Heart left ventricle (tissue), 16 donors: Measurements from ENCODE around the gene IFITM2. TPM values are rescaled to one million over a fixed set of nuclear protein-coding genes. Genes with fewer than 3 reads are reported as not detected.

Experiments
- ATAC-seq, 4 donors: fragments of 200-7000 bp; cut with Tn5 transposase; one replicate each; pipeline ENCODE4 v1.9.1; 2020 to 2022; ENCODE audit warnings: moderate library complexity in 4 of 4, mild to moderate bottlenecking in 3 of 4, moderate number of reproducible peaks in 1 of 4
- DNase-seq, 5 donors: peaks; one replicate each; pipeline ENCODE4 v3.0.0-alpha.2; 2020
- H3K27ac ChIP-seq, 12 donors: fragments of 200-600 bp; sonication (generic) in 4 of 12; one replicate each; pipeline versions ENCODE4 v1.5.0 to v1.8.0; 2016 to 2022; ENCODE audit warnings: mild to moderate bottlenecking in 2 of 12
- H3K27me3 ChIP-seq, 9 donors: fragments of 200-600 bp; sonication (generic) in 2 of 9; one replicate each; pipeline versions ENCODE4 v1.5.1 to v1.8.0; 2016 to 2022; ENCODE audit warnings: mild to moderate bottlenecking in 3 of 9
- H3K36me3 ChIP-seq, 9 donors: fragments of 200-600 bp; sonication (generic) in 2 of 9; one replicate each; pipeline versions ENCODE4 v1.5.0 to v1.8.0; 2018 to 2022; ENCODE audit warnings: mild to moderate bottlenecking in 2 of 9
- H3K4me1 ChIP-seq, 12 donors: fragments of 200-600 bp; sonication (generic) in 4 of 12; one replicate each; pipeline versions ENCODE4 v1.5.0 to v1.8.0; 2016 to 2022; ENCODE audit warnings: mild to moderate bottlenecking in 3 of 12
- H3K4me3 ChIP-seq, 12 donors: fragments of 200-600 bp; sonication (generic) in 4 of 12; one replicate each; pipeline versions ENCODE4 v1.5.0 to v1.8.0; 2017 to 2022; ENCODE audit warnings: mild to moderate bottlenecking in 9 of 12, moderate library complexity in 4 of 12
- H3K9me3 ChIP-seq, 12 donors: fragments of 200-600 bp; sonication (generic) in 4 of 12; one replicate each; pipeline versions ENCODE4 v1.5.0 to v1.8.0; 2016 to 2022; ENCODE audit warnings: mild to moderate bottlenecking in 1 of 12
- POLR2A ChIP-seq, 2 donors: fragments of 450-650 bp; IDR thresholded peaks; one replicate each; pipeline ENCODE4 v1.6.1; 2017; ENCODE audit warnings: antibody characterized with exemption in 2 of 2, mild to moderate bottlenecking in 2 of 2, moderate library complexity in 2 of 2
- WGBS, 4 donors: extraction: QIAGEN DNeasy Blood & Tissue Kit in 2 of 4; methylation state at CpG; one replicate each; pipeline versions ENCODE4 v1.1.5 to v1.1.7; 2013 to 2018; 5-methylcytosine and 5-hydroxymethylcytosine counted together
- intact Hi-C, 10 donors: fragments of 100-400 bp; cut with DNase I; formaldehyde crosslinking; loops; one replicate each; pipeline versions ENCODE4 v1.11.1 to v1.14.2; 2022
- polyA plus RNA-seq, 2 donors: library from polyadenylated mRNA; stranded (reverse); fragments of 200-250 nt; gene quantifications; one replicate each; pipeline ENCODE4 v1.2.3, GENCODE V29; 2013
- total RNA-seq, 9 donors: library from RNA; depleted of rRNA in 2 of 9; stranded (reverse); fragments of >200 nt in 2 of 9; fragmentation: NEBNext Ultra II Directional in 3 of 9; extraction: Animal tissue kit (Norgen Biotek cat#: 25700) in 3 of 9; gene quantifications; one replicate each; pipeline versions ENCODE4 v1.1.0 to v1.2.4, GENCODE V29; 2016 to 2023
- TF ChIP-seq, protein P1 (sequence below), 12 donors: fragments of 200-600 bp; sonication (generic) in 4 of 12; IDR thresholded peaks; one replicate each; pipeline versions ENCODE4 v1.5.0 to v1.8.0; 2018 to 2022; ENCODE audit warnings: antibody characterized with exemption in 12 of 12, mild to moderate bottlenecking in 5 of 12
- donor health status: ischemic (EF 13 %, LVEDD 7.1; RV severe dilation, severe dysfunction).
- donor health status: healthy with polysubstance abuse.
- donor health status: DM: no; HTN: yes; CAD: no.
- donor health status: DM: no; HTN: no; CAD: no.
- donor health status: ischemic (EF 25% LVEDD 6.9; RV normal size, moderate dysfunction).
- donor health status: ischemic (EF 25% LVEDD 5.7; RV mildly dilated, moderate dysfunction).
- donor health status: healthy.
- donor health status: DM: yes; HTN: yes; CAD: no.
- donor health status: ischemic (EF 35%, LVEDD 5.7; RV mildly dilated, moderate dysfunction).
- donor health status: nonischemic (EF 11% LVEDD 7.7; RV severe dilation, severe dysfunction).
- donor health status: DM: yes; HTN: yes; CAD: no.
- donor health status: PGD.
- donor health status: ischemic (EF 29% LVEDD 5.4; RV normal size, mild dysfunction).
- donor health status: nonischemic (EF 23%, LVEDD 6.1; RV moderate dilation, normal function).

IFITM2 gene
- total and polyA plus RNA-seq, 11 donors, result 116 to 501 (median 154) TPM

DNA sequence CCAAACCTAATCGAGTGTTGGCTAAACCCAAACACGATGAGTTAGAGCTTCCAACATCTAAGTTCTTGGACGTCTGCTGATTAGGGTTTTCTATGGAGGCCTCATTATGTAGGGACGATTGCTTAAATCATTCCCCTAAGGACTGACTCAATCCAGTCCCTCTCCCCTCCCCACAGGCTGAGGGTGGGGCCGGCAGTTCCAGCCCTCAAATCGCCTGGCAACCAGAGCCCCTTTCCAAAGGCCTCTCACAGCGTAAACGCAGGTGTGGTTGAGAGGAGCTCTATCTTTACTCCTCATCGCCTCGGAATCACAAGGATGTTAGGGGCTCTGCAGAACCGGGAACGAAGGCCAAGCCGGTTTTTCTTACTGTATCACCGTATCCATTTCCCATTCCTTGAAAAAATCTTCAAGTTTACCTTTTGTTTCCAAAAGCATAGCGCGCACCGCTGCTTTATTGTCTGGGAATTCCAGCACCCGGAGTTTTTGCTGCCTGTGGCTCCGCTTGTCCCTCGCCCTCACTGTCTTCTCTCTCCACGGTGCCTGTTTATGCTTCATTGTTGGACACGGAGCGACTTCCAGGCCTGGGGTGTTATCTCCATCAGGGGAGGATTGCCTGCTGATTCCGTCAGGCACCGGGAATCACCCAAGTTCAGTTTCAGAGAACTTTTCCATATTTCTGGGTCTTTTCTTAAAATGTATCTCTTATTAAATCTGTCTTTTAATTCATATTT is 26.8 kb downstream of the IFITM2 start:
- Histone ChIP-seq H3K4me1 (peaks cover 0 to 49% (median 19%) of the 10 kb centered on the region in 12 donors), H3K36me3 (no peaks in the 10 kb centered on the region), H3K9me3 (no peaks in the 10 kb centered on the region), H3K4me3 (no peak overlapping the region), H3K27ac (peak overlapping the region in 11 of 12 donors; percentile 45 to 86 (median 75)), H3K27me3 (no peaks in the 10 kb centered on the region)
- intact Hi-C loops, result no loop called here
- DNase-seq (peak in 1 of 5 donors; percentile 51), ATAC-seq (peak in 2 of 4 donors; percentile 75 to 76)
- TF ChIP-seq, protein P1, sequence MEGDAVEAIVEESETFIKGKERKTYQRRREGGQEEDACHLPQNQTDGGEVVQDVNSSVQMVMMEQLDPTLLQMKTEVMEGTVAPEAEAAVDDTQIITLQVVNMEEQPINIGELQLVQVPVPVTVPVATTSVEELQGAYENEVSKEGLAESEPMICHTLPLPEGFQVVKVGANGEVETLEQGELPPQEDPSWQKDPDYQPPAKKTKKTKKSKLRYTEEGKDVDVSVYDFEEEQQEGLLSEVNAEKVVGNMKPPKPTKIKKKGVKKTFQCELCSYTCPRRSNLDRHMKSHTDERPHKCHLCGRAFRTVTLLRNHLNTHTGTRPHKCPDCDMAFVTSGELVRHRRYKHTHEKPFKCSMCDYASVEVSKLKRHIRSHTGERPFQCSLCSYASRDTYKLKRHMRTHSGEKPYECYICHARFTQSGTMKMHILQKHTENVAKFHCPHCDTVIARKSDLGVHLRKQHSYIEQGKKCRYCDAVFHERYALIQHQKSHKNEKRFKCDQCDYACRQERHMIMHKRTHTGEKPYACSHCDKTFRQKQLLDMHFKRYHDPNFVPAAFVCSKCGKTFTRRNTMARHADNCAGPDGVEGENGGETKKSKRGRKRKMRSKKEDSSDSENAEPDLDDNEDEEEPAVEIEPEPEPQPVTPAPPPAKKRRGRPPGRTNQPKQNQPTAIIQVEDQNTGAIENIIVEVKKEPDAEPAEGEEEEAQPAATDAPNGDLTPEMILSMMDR (IDR thresholded peaks at IDR 0.05), result no peak
- TF ChIP-seq POLR2A (IDR thresholded peaks at IDR 0.05), result no peak
- WGBS, 4 donors, result 38 to 64% (median 55%) methylated on average over 25 of the region's 25 CpGs

DNA sequence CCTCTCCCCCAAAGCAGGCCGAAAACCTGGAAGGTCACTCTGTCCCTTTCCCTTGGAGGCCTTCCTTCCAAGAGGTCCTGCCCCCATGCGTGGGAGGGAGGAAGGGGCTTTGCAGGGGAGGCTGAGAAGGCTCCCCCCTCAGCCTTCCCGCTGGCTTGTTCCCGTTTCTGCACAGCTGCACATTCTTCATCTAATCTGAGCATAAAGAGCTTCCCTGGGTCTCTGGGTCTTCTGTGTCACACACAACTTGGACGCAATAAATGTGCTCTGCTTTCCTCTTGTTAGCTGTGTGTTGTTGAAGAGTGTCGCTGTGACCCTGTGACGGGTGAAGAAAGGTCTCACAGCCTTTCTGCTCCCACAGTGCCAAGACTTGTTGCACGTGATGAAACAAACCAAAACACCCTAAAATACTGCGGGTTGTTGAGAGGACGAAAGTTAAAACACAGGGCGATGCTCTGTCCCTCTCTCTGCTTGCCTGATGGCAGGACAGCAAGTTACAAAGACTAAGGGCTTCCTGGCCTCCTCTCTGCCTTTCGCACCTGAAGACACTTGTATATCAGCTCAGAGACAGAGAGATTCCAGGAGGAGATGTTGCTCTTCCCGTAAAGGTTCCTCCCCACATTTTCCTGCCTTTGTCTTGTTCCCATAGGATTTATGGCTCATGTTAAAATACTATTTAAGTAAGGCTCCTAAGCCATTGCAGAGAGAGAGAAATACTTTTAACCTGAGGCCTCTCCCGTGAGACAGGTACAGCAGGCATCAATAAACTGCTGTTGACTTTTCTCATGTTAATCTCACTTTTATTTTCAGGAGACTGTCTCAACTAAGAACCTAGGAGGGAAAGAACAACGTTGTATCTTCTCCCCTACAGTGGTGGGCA is 28.4 kb downstream of the IFITM2 start:
- ATAC-seq (peak; percentile 55 to 84 (median 75)), DNase-seq (peak in 4 of 5 donors; percentile 63 to 76 (median 68))
- Histone ChIP-seq H3K9me3 (no peaks in the 10 kb centered on the region), H3K27me3 (no peaks in the 10 kb centered on the region), H3K4me3 (no peak overlapping the region), H3K36me3 (no peaks in the 10 kb centered on the region), H3K4me1 (peaks cover 0 to 40% (median 19%) of the 10 kb centered on the region in 12 donors), H3K27ac (peak overlapping the region; percentile 71 to 88 (median 82))
- intact Hi-C loops, result no loop called here
- TF ChIP-seq POLR2A (IDR thresholded peaks at IDR 0.05), result no peak
- TF ChIP-seq, protein P1 (IDR thresholded peaks at IDR 0.05), result no peak
- WGBS, 4 donors, result 30 to 47% (median 40%) methylated on average over 15 of the region's 15 CpGs

DNA sequence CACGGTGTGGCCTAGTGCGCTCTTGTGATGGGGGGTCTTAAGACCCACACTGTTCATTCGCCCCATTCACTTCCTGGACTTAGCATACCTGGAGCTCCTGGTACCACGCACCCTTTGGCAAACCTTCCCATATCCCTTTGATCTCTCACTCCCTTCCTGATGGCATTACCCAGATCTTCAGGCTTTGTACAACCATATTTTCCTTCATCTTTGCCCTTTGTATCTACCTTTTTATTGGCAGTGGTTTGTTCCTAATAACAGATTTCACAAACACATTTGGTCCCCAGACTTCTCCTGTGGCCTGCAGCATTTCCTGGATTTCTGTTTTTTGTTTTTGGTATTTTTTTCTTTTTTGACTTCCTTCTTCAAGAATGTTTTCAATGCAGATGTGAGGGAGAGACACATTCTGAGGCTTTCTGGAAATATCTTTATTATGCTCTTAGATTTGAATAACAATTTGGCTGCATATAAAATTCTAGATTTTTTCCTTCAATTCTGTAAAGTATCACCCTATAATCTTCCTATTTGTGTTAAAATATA is 29.1 kb downstream of the IFITM2 start:
- ATAC-seq (no peak), DNase-seq (no peak)
- peaks cover 0 to 36% (median 19%) of the 10 kb centered on the region in 12 donors for H3K4me1 ChIP-seq

More for the DNA sequence above, 29.1 kb downstream of the IFITM2 start:
- H3K36me3 ChIP-seq, result no peaks in the 10 kb centered on the region
- H3K9me3 ChIP-seq, result no peaks in the 10 kb centered on the region
- H3K27me3 ChIP-seq, result no peaks in the 10 kb centered on the region
- H3K4me3 ChIP-seq, result no peak overlapping the region
- no peak for TF ChIP-seq POLR2A (IDR thresholded peaks at IDR 0.05)
- TF ChIP-seq, protein P1 (IDR thresholded peaks at IDR 0.05), result no peak
- 76 to 90% (median 83%) methylated on average over 4 of the region's 4 CpGs for WGBS, 4 donors
- peak overlapping the region; percentile 71 to 88 (median 82) for H3K27ac ChIP-seq
- intact Hi-C loops, result no loop called here
